ENCODE measurements around the gene MYH7.

MYH7 gene

GRCh38 chr14:23470947-23471346, 35.5 kb upstream of the MYH7 start:
- no peak for TF ChIP-seq CTCF (IDR thresholded peaks at IDR 0.05; ENCODE audit: extremely low read depth, missing control alignments)
- DNase-seq (ENCODE audit: low spot score) = no peak

GRCh38 chr14:23469906-23470403, 34.5 kb upstream of the MYH7 start:
- no peak for DNase-seq (ENCODE audit: low spot score)
- no peak for TF ChIP-seq CTCF (IDR thresholded peaks at IDR 0.05; ENCODE audit: extremely low read depth, missing control alignments)

- peak; percentile 82 for TF ChIP-seq CTCF (IDR thresholded peaks at IDR 0.05; ENCODE audit: extremely low read depth, missing control alignments)
- DNase-seq (ENCODE audit: low spot score) = peak; percentile 89
These were observed 33.9 kb upstream of the MYH7 start, which contains the start of gene NGDN for GRCh38 chr14:23469127-23469905. TSS of gene NGDN (plus strand) at chr14:23469703. CDS start at chr14:23469716, 13 bp downstream.

GRCh38 chr14:23468704-23469126, 33.3 kb upstream of the MYH7 start:
- no peak for DNase-seq (ENCODE audit: low spot score)
- TF ChIP-seq CTCF (IDR thresholded peaks at IDR 0.05; ENCODE audit: extremely low read depth, missing control alignments) = no peak

GRCh38 chr14:23465261-23465660, 29.8 kb upstream of the MYH7 start:
- TF ChIP-seq CTCF (IDR thresholded peaks at IDR 0.05; ENCODE audit: extremely low read depth, missing control alignments) = no peak
- DNase-seq (ENCODE audit: low spot score) = no peak

- no peak for TF ChIP-seq CTCF (IDR thresholded peaks at IDR 0.05; ENCODE audit: extremely low read depth, missing control alignments)
- DNase-seq (ENCODE audit: low spot score) = no peak
These were observed 29.2 kb upstream of the MYH7 start for GRCh38 chr14:23464700-23465099.

- no peak for DNase-seq (ENCODE audit: low spot score)
- no peak for TF ChIP-seq CTCF (IDR thresholded peaks at IDR 0.05; ENCODE audit: extremely low read depth, missing control alignments)
These were observed 25.5 kb upstream of the MYH7 start for GRCh38 chr14:23460960-23461359.
